ENCODE data around the gene AKR7A2. TPM values are rescaled to one million over a fixed set of nuclear protein-coding genes. Genes with fewer than 3 reads are reported as not detected.
"Not testable (repeated sequence)": the region's sequence is repeated elsewhere in the genome, so short reads cannot be mapped to it uniquely, and the experiment has no call there.

AKR7A2 gene
- total RNA-seq, 1 donor from 2014 or later: 24.2 TPM

DNA sequence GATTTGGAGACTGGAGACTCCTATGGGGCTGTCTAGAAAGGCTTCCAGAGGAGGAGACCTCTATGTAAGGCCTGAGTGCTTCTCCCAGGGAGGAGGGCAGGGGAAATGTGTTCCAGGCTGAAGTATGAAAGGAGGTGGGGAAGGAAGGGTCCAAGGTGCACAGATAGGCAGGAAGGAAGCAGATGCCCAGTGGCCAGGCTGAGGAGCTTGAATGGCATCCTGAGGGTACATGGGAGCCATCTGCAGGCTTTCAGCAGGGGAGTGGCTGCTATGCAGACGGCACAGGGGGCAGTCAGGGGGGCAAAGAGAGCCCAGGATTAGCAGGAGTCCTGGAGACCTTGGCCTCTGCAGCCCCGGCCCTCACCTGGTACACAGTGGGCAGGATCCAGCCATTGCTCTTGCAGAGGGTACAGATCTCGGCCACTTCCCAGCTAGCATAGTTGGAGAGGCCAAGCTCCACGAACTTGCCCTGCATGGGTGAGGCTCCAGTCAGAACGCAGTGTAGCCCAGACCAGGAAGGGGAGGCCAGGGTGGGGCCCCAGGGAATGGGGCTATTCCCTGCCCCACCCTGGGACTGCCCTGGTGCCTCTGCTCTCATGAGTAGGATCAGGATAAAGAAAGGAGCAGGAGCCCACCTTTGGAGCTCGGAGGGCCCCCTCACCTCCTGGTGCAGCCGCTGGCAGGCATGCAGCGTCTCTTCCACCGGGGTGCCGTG is 4.0 kb downstream of the AKR7A2 start:
- intact Hi-C loops (cut with micrococcal nuclease): no loop called here

DNA sequence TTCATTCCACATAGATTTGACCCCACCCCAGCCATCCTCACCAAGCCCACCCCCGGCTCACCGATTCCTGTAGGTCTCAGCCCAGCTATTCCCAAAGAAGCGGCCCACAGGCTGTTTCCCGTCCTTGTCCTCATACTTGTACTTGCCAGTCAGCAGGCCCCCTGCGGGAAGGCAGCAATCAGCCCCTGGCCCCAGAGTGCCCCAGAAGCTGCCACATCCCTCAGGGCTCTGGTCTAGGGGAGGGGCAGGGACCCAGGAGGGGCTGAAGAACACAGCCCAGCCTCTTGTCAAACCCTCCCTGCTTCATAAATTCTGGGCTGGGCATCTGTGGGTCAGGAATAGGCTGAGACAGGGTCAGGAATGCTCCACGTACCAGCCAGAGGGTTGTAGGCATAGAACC is 5.0 kb downstream of the AKR7A2 start:
- intact Hi-C loops (cut with micrococcal nuclease): no loop called here

DNA sequence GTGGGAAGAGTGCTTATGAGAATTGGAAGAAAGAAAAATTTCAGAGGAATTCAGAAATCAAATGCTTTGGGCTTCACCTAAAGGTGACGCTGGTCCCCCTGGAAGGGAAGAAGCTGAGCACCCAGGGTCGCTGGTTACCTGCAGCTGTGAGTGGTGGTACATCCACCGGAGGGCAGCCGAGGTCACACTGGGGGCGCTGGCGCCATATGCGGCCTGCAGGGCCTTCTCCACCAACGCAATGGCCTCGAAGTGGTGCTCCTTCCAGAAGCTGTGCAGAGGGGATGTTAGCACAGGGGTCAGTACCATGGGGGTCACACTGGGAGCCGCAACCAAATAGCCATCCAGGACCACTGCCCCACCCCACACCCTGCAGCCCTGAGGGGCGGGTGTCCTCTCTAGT is 6.1 kb downstream of the AKR7A2 start:
- intact Hi-C loops (cut with micrococcal nuclease): no loop called here

DNA sequence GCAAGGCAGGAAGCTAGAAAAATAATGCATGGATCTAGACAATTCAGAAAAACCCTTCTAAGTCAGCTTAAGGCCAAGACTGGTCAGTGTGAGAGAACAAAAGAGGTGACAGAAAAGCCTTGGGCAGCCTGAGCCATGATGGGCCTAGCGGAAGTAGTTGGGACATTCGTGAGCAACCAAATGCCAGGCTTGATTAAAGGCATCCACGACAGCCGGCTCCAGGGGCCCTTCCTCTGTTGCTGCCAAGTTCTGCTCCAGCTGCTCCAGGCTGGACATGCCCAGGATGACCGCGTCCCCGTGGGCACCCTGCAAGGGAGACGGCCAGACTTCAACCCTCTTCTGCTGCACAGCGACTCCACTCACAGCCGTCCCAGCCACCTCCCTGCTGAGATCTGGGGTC is 7.9 kb downstream of the AKR7A2 start:
- intact Hi-C loops (cut with micrococcal nuclease): not testable (repeated sequence)

DNA sequence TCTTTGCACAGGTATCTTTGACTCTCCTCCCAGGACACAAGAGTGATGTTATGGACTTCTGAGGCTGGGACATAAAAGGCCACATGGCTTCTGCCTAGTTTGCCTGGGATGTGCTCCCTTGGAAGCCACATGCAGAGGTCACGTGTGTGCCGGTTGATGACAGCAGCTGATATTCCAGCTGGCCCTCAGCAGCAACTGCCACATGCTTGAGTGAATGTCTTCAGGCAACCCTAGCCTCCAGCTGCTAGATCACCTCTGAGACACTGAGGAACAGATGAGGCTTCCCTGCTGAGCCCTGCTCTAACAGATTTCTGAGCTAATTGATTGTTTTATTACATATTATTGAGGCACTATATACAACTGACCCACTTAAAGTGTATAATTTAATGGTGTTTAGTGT is 11.7 kb downstream of the AKR7A2 start:
- intact Hi-C loops (cut with micrococcal nuclease): no loop called here

DNA sequence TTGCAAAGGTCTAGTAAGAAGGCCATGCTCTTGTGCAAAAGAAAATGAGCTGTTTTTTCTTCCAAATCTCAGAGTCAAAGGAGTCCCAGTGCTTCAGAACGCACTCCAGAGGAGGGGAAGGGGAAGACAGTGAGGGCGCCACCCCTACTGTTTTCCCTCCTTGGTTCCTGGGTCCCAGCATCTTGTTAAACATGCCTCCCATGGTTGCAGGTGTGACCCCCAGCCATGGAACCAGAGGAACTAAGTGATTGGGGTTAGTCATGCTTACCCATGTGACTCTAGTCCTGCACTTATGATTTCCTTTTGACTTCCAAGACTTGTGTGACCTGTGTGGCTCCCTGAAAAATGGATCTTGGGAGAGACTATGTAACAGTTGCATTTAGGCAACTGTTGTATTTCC is 17.3 kb downstream of the AKR7A2 start:
- intact Hi-C loops (cut with micrococcal nuclease): no loop called here

DNA sequence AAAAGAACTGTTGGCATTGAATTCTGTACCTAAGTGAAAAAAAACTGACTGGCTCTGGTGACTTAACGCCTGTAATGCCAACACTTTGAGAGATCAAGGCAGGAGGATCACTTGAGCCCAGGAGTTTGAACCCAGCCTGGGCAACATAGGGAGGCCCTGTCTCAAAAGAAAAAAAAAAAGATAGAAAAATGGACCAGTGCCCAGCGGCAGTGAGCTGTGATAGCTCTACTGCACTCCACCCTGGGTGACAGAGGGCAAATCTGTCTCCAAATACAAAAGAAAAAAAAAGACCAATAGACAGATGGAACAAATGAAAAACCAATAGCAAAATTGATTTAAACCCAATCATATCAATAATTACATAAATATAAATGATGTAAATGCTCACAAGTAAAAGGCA is 22.7 kb downstream of the AKR7A2 start:
- intact Hi-C loops (cut with micrococcal nuclease): no loop called here

DNA sequence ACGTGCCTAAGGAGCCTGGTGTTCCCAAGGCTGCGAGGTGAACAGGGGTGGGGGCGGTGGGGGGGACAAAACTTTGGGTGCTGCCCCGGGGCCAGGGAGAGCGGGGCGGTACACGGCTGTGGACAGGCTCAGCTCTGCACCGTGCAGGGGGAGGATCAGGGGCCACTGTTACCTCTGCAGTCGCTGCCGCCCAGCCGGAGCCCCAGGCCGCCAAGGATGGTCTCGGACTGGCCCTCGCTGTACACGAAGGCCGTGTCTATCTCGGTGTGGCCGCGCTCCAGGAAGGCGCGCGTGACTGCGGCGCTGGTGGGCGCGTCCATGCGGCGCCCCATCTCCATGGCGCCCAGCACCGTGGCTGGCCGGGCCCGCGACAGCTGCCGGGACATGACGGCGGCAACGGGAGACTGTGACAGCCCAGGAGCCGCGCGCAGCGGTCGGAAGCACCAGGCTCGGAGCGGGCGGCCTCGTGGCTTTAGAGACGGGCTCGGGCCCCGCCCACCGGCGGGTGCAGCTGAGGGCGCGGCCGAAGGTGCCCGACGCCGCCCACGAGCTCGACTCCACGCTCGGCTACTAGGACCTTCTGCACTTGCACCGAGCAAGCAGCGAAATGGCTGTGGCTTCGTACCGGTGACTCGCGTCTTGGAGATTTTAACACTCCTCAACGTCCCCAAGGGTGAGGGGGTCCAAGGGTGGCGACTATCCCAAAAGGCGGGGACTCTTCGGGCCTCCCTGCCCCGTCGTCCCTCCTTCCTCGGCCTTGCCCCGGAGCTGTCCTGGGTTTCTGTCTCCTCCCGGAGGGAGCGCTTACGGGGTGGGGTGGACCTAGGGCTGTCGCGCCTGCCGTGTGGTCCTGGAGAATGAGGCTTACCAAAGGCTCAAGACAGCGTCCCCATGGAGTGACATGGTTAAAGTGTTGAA is 23.4 kb downstream of the AKR7A2 start, which contains the start of gene AKR7A3:
TSS of gene AKR7A3 (minus strand) at position 447 of the 918 bp plus-strand sequence. CDS start at position 386, 61 bp downstream.
- intact Hi-C loops (cut with micrococcal nuclease): not testable (repeated sequence)

DNA sequence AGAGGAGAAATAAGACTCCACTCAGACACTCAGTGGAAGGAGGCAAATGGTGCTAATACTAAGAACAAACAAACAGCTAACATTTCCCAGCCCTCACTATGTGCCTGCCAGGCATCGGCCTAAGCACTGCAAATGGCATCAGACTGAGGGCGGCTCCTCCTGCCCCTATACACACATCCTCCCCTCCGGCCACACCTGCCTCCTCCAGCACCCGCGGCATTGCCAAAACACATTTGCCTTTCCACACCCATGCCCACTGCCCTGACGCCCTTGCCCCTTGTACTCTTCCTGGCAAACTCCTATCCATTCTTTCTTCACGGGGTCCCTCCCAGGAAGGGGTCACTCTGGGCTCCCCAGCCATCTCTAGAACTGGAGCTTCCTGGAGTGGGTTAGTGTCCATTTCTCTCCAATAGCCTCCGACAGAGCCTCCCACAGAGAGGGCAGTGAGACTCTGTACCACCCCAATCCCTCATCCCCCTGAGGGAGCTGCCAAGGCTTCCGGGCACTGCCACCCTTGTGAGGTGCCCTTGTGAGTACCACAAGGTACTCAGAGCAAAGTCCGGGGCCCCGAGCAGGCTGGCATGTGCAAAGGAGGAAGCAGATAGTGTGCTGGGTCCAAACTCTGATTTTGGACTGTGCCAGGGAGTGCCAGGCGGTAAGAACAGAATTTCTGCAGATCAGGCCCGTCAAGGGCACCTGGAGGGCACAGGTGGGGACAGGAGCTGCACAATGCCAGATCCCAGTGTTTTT is 24.3 kb downstream of the AKR7A2 start:
- intact Hi-C loops (cut with micrococcal nuclease): no loop called here

DNA sequence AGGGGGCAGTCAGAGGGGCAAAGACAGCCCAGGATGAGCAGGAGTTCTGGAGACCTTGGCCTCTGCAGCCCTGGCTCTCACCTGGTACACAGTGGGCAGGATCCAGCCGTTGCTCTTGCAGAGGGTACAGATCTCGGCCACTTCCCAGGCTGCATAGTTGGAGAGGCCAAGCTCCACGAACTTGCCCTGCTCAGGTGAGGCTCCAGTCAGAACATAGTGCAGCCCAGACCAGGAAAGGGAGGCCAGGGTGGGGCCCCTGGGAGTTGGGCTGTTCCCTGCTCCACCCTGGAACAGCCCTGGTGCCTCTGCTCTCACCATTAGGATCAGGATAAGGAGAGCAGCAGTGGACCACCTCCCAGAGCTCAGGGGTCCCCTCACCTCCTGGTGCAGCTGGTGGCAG is 26.1 kb downstream of the AKR7A2 start:
- intact Hi-C loops (cut with micrococcal nuclease): not testable (repeated sequence)

DNA sequence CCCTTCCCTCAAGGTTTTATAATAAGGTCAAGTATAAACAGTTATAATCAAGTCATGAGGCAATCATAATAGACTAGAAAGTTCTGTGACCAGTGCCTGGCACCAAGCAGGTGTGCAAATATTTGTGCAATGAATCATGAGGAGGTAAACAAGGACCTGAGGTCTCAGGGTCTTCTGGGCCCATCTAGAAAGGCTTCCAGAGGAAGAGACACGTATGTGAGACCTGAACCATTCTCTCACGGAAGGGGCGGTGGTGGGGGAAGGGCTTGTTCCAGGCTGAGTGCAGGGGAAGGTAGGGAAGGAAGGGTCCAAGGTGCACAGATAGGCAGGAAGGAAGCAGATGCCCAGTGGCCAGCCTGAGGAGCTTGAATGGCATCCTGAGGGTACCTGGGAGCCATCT is 26.6 kb downstream of the AKR7A2 start:
- intact Hi-C loops (cut with micrococcal nuclease): not testable (repeated sequence)

DNA sequence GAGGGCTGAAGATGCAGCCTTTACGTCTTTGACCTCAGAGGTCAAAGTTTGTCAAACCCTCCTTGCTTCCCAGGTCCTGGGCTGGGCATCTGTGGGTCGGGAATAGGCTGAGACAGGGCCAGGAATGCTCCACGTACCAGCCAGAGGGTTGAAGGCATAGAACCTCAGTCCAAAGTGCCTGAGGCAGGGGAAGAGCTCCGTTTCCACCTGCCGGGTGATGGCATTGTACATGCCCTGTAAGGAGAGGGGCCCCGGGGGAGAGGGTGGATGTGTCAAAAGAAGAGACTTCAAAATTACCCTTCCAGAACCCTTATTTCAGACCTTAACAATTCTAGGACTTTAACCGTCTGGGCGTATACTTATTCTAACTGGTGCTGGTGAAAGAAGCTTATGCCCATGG is 27.1 kb downstream of the AKR7A2 start:
- intact Hi-C loops (cut with micrococcal nuclease): no loop called here

DNA sequence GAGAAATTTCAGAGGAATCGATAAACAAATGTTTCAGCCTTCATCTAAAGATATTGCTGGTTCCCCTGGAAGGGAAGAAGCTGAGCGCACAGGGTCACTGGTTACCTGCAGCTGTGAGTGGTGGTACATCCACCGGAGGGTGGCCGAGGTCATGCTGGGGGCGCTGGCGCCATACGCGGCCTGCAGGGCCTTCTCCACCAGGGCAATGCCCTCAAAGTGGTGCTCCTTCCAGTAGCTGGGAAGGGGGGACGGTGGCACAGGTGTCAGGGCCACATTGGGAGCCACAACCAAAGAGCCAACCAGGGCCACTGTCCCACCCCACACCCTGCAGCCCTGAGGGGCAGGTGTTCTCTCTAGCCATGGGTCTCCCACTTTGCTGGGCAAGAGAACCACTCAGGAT is 28.1 kb downstream of the AKR7A2 start:
- intact Hi-C loops (cut with micrococcal nuclease): no loop called here

DNA sequence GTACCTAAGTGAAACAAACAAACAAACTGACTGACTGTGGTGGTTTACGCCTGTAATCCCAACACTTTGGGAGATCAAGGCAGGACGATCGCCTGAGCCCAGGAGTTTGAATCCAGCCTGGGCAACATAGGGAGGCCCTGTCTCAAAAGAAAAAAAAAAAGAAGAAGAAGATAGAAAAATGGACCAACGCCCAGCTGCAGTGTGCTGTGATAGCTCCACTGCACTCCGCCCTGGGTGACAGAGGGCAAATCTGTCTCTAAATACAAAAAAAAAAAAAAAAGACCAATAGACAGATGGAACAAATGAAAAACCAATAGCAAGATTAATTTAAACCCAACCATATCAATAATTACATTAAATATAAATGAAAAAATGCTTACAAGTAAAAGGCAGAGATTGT is 37.3 kb downstream of the AKR7A2 start:
- intact Hi-C loops (cut with micrococcal nuclease): no loop called here

DNA sequence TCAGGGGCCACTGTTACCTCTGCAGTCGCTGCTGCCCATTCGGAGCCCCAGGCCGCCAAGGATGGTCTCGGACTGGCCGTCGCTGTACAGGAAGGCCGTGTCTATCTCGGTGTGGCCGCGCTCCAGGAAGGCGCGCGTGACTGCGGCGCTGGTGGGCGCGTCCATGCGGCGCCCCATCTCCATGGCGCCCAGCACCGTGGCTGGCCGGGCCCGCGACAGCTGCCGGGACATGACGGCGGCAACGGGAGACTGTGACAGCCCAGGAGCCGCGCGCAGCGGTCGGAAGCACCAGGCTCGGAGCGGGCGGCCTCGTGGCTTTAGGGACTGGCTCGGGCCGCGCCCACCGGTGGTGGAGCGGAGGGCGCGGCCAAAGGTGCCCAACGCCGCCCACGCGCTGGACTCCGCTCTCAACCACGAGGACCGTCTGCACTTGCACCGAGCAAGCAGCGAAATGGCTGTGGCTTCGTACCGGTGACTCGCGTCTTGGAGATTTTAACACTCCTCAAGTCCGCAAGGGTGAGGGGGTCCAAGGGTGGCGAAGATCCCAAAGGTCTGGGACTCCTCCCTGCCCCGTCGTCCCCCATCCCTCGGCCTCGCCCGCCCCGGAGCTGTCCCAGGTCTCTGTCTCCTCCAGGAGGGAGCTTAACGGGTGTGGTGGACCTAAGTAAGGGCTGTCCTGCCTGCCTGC is 38.0 kb downstream of the AKR7A2 start:
- intact Hi-C loops (cut with micrococcal nuclease): not testable (repeated sequence)

DNA sequence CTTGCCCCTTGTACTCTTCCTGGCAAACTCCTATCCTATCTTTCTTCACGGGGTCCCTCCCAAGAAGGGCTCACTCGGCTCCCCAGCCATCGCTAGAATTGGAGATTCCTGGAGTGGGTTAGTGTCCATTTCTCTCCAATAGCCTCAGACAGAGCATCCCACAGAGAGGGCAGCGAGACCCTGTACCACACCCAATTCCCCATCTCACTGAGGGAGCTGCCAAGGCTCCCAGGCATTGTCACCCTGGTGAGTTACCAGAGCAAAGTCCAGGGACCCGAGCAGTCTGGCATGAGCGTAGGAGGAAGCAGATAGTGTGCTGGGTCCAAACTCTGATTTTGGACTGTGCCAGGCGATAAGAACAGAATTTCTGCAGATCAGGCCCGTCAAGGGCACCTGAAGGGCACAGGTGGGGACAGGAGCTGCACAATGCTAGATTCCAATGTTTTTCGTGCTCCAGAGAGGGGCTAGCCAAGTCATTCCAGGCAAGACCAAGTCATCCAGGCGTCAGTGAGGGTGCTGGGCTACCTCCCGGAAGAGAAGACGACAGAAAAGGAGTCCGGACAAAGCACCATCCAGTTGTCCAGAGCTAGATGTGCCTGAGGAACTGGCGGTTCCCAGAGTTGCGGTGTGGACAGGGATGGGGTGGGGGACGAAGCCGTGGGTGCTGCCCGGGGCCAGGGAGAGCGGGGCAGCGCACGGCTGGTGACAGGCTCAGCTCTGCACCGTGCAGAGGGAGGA is 38.7 kb downstream of the AKR7A2 start:
- intact Hi-C loops (cut with micrococcal nuclease): no loop called here

DNA sequence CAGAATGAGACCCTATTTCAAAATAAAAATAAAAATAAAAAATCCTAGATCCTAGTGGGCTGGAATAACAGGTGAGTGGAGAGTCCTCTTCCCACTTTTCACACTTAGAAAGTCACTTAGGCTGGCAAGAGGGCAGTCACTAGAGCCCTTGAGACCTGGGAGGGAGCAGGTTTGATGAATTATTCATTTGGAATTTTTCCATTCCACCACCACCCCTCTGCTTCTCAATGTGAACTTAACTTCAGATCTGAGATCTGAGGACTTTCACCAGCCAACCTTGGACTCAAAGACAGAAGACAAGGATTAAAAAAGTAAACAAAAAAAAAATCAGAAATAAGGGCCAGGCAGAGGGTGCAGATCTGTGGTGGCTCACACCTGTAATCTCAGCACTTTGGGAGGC is 39.9 kb downstream of the AKR7A2 start:
- intact Hi-C loops (cut with micrococcal nuclease): no loop called here

DNA sequence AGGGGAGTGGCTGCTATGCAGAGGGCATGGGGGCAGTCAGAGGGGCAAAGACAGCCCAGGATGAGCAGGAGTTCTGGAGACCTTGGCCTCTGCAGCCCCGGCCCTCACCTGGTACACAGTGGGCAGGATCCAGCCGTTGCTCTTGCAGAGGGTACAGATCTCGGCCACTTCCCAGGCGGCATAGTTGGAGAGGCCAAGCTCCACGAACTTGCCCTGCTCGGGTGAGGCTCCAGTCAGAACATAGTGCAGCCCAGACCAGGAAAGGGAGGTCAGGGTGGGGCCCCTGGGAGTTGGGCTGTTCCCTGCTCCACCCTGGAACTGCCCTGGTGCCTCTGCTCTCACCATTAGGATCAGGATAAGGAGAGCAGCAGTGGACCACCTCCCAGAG is 41.6 kb downstream of the AKR7A2 start:
- intact Hi-C loops (cut with micrococcal nuclease): not testable (repeated sequence)

DNA sequence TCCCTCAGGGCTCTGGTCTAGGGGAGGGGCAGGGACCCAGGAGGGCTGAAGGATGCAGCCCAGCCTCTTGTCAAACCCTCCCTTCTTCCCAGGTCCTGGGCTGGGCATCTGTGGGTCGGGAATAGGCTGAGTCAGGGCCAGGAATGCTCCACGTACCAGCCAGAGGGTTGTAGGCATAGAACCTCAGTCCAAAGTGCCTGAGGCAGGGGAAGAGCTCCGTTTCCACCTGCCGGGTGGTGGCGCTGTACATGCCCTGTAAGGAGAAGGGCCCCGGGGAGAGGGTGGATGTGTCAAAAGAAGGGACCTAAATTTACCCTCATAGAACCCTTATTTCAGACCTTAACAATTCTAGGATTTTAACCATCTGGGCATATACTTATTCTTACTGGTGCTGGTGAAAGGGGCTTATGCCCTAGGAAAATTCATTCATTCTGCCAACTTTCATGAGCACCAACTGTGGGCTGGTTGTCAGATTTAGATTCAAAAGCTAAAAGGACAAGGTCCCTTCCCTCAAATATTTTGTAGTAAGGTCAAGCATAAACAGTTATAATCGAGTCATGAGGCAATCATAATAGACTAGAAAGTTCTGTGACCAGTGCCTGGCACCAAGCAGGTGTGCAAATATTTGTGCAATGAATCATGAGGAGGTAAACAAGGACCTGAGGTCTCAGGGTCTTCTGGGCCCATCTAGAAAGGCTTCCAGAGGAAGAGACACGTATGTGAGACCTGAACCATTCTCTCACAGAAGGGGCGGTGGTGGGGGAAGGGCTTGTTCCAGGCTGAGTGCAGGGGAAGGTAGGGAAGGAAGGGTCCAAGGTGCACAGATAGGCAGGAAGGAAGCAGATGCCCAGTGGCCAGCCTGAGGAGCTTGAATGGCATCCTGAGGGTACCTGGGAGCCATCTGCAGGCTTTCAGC is 42.3 kb downstream of the AKR7A2 start:
- intact Hi-C loops (cut with micrococcal nuclease): not testable (repeated sequence)
